Gastrocnemius medialis (tissue), 4 donors: ENCODE data around the gene ATG12.

Source experiments
- CTCF ChIP-seq, 5 experiments: fragments of 450-650 bp in 3 of 5; fragments of 200-600 bp in 2 of 5; sonication (generic) in 2 of 5; IDR thresholded peaks in 4 of 5; conservative IDR thresholded peaks in 1 of 5; 1 replicate in 4 of 5; 2 replicates in 1 of 5; pipeline ENCODE4 v1.5.1; 2016 to 2019; ENCODE audit warnings: antibody characterized with exemption in 5 of 5, mild to moderate bottlenecking in 3 of 5, moderate library complexity in 3 of 5
- POLR2A ChIP-seq, 2 donors: fragments of 450-650 bp; IDR thresholded peaks; one replicate each; pipeline ENCODE4 v1.6.1; 2017; ENCODE audit warnings: antibody characterized with exemption in 2 of 2, mild to moderate bottlenecking in 2 of 2, moderate library complexity in 2 of 2

DNA sequence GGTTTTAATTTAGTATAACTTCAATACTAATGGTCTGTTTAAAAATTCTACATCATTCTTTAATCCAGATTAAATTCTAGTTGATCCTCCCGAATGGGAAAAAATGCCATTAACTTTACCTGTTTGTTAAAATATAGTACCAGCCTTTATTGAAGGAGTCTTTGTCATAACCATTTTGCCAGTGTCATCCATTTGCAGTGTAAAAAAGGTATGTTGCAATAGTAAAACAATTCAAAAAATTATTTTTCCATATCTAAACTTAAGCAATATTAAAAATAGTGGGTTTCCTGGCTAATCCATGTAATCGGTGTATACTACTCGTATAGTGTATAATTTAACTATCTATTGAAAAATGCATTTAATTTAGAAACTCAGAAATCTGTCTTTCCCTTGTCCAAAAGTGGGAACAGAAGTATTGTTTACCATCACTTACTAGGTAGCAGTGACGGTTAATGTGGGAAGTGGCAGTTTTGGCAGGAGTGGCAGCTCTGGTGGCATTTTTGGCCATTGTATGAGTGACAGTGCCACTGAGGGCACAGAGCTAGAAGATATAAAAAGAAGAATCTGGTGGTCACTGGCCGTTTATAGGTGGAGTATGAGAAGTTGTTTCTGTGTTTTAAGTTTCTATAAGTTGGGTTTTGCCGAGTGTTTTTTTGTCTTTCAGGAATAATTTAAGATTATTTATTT, 2.2 kb upstream of the ATG12 start:
- TF ChIP-seq POLR2A (IDR thresholded peaks at IDR 0.05): no peak
- TF ChIP-seq CTCF (IDR thresholded peaks at IDR 0.05 in 4 of 5, conservative IDR thresholded peaks at IDR 0.05 in 1 of 5): no peak
